Gastroesophageal sphincter (tissue), 4 donors: ENCODE results near the gene NAGLU. TPM values are rescaled to one million over a fixed set of nuclear protein-coding genes. Genes with fewer than 3 reads are reported as not detected.

Source experiments
- ATAC-seq: fragments of 150-250 bp; one replicate; pipeline ENCODE4 v1.9.1; 2016; ENCODE audit warnings: mild to moderate bottlenecking, moderate library complexity
- H3K27ac ChIP-seq, 4 donors: fragments of 200-600 bp; sonication (generic) in 3 of 4; 1 replicate in 3 of 4; 2 replicates in 1 of 4; pipeline ENCODE4 v1.5.1; 2016 to 2019
- H3K27me3 ChIP-seq: fragments of 200-600 bp; sonication (generic); one replicate; pipeline ENCODE4 v1.5.1; 2019
- H3K36me3 ChIP-seq, 2 donors: fragments of 200-600 bp; sonication (generic); one replicate each; pipeline ENCODE4 v1.5.1; 2019; ENCODE audit warnings: control low read depth in 1 of 2
- H3K4me1 ChIP-seq, 3 donors: fragments of 200-600 bp; sonication (generic); 1 replicate in 2 of 3; 2 replicates in 1 of 3; pipeline ENCODE4 v1.5.1; 2016 to 2019; ENCODE audit warnings: control low read depth in 2 of 3
- H3K4me3 ChIP-seq, 2 donors: fragments of 200-600 bp; sonication (generic); one replicate each; pipeline ENCODE4 v1.5.1; 2019; ENCODE audit warnings: mild to moderate bottlenecking in 1 of 2, moderate library complexity in 1 of 2
- H3K9me3 ChIP-seq, 3 donors: fragments of 200-600 bp; sonication (generic); one replicate each; pipeline ENCODE4 v1.5.1; 2017 to 2019; ENCODE audit warnings: control low read depth in 2 of 3
- CTCF ChIP-seq, 4 experiments: fragments of 200-600 bp in 2 of 4; fragments of 450-650 bp in 2 of 4; sonication (generic) in 1 of 4; IDR thresholded peaks; one replicate each; pipeline ENCODE4 v1.5.1; 2017 to 2019; ENCODE audit warnings: antibody characterized with exemption in 4 of 4, mild to moderate bottlenecking in 2 of 4, moderate library complexity in 2 of 4
- EP300 ChIP-seq: sonication (generic); formaldehyde crosslinking; IDR thresholded peaks from one replicate; pipeline ENCODE4 v1.6.1; 2017; ENCODE audit warnings: antibody characterized with exemption, mild to moderate bottlenecking
- POLR2A ChIP-seq, 2 donors: fragments of 450-650 bp; IDR thresholded peaks; one replicate each; pipeline ENCODE4 v1.6.1; 2017; ENCODE audit warnings: antibody characterized with exemption in 2 of 2, mild to moderate bottlenecking in 2 of 2, moderate library complexity in 1 of 2
- POLR2AphosphoS5 ChIP-seq: sonication (generic); formaldehyde crosslinking; IDR thresholded peaks from one replicate; pipeline ENCODE4 v1.6.1; 2017; ENCODE audit warnings: antibody characterized with exemption
- WGBS, 2 donors: methylation state at CpG; one replicate each; pipeline ENCODE4 v1.1.5; 2018; ENCODE audit warnings: low coverage in 1 of 2; 5-methylcytosine and 5-hydroxymethylcytosine counted together
- total RNA-seq, 4 donors: library from RNA; depleted of rRNA; stranded (reverse); fragments of >200 nt; gene quantifications; one replicate each; pipeline ENCODE4 v1.1.0, GENCODE V29; 2016

NAGLU gene
- total RNA-seq, 4 donors from 2014 or later = 31.9 to 46.9 (median 35.7) TPM

GRCh38 chr17:42514867-42515266 is 21.2 kb upstream of the NAGLU start:
- peaks cover 0 to 52% of the 10 kb centered on the region in 2 donors for H3K36me3 ChIP-seq
- H3K4me3 ChIP-seq = no peak overlapping the region
- ATAC-seq = no peak
- WGBS, 2 donors = 78 to 94% methylated on average over 2 to 5 of the region's 8 CpGs
- no peaks in the 10 kb centered on the region for H3K9me3 ChIP-seq
- TF ChIP-seq EP300 = no peak
- TF ChIP-seq POLR2A (IDR thresholded peaks at IDR 0.05) = no peak
- TF ChIP-seq CTCF (IDR thresholded peaks at IDR 0.05) = no peak
- TF ChIP-seq POLR2AphosphoS5 = no peak
- H3K27ac ChIP-seq = peak overlapping the region in 3 of 4 donors; percentile 5 to 98 (median 90)
- H3K4me1 ChIP-seq = peaks cover 24 to 82% (median 36%) of the 10 kb centered on the region in 3 donors
- H3K27me3 ChIP-seq = no peaks in the 10 kb centered on the region

GRCh38 chr17:42517516-42517915 is 18.5 kb upstream of the NAGLU start:
- Histone ChIP-seq H3K27me3 (no peaks in the 10 kb centered on the region), H3K4me1 (peaks cover 44 to 96% (median 59%) of the 10 kb centered on the region in 3 donors), H3K4me3 (no peak overlapping the region), H3K27ac (peak overlapping the region; percentile 90 to 98 (median 96)), H3K9me3 (no peaks in the 10 kb centered on the region), H3K36me3 (peaks cover 0 to 33% of the 10 kb centered on the region in 2 donors)
- peak; percentile 57 for ATAC-seq
- no peak for TF ChIP-seq EP300
- TF ChIP-seq CTCF (IDR thresholded peaks at IDR 0.05) = peak in 3 of 4 experiments; percentile 95 to 98 (median 97)
- 9 to 20% methylated on average over 2 to 4 of the region's 9 CpGs for WGBS, 2 donors

DNA sequence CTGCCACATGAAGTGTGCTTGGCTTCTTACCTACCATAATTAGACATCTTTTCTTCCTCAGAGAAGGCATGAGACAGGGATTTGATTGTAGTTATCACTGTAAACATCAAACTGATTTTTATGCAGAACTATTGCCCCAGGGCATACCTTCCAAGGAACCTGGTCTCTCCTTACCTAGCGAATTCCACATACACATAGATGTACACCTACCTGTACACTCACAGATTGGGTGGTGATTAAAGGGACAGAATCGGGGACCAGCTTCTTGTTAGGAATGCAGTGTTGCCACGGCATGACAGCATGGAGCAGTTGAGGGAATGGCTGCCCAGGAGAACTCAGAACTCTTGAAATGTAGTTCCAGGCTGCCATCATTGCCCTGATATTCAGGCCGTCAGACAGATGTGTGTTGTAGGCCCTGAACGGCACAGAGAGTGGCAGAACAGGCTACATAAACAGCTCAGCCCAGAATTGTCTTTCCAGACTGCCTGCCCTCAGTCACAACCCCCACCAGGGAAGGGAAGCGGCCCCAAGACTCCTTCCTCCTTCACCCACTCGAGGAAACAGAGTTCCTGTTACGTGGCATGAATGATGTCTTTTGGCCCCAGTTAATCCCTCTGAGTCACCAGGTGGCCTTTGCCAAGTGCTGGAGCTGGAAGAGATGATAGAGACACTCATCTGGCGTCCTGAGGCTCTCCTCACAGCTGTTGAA is 17.8 kb upstream of the NAGLU start:
- H3K4me3 ChIP-seq = no peak overlapping the region
- ATAC-seq = peak; percentile 61
- no peaks in the 10 kb centered on the region for H3K9me3 ChIP-seq
- H3K27ac ChIP-seq = peak overlapping the region; percentile 90 to 98 (median 96)
- peaks cover 0 to 33% of the 10 kb centered on the region in 2 donors for H3K36me3 ChIP-seq
- WGBS, 2 donors = 18 to 50% methylated on average over 3 to 7 of the region's 9 CpGs
- TF ChIP-seq CTCF (IDR thresholded peaks at IDR 0.05) (peak in 1 of 4 experiments; percentile 4), POLR2AphosphoS5 (peak; percentile 98), EP300 (no peak), POLR2A (IDR thresholded peaks at IDR 0.05) (no peak)
- H3K4me1 ChIP-seq = peaks cover 48 to 96% (median 66%) of the 10 kb centered on the region in 3 donors
- no peaks in the 10 kb centered on the region for H3K27me3 ChIP-seq

- Histone ChIP-seq H3K27ac (peak overlapping the region; percentile 90 to 98 (median 96)), H3K27me3 (no peaks in the 10 kb centered on the region), H3K4me3 (no peak overlapping the region), H3K9me3 (no peaks in the 10 kb centered on the region), H3K4me1 (peaks cover 48 to 96% (median 67%) of the 10 kb centered on the region in 3 donors), H3K36me3 (peaks cover 0 to 28% of the 10 kb centered on the region in 2 donors)
- TF ChIP-seq POLR2AphosphoS5 (no peak), POLR2A (IDR thresholded peaks at IDR 0.05) (no peak), CTCF (IDR thresholded peaks at IDR 0.05) (no peak), EP300 (no peak)
- ATAC-seq = no peak
- 24% methylated on average over 5 of the region's 6 CpGs; no CpG with 5 or more reads in 1 of the 2 donors for WGBS, 2 donors
Observed at GRCh38 chr17:42518755-42519545, 17.1 kb upstream of the NAGLU start.
